Esophagus muscularis mucosa (tissue), 4 donors: ENCODE results near the gene UBE2G1. TPM values are rescaled to one million over a fixed set of nuclear protein-coding genes. Genes with fewer than 3 reads are reported as not detected.
A peak's percentile ranks its signal among the peaks of the same experiment; 100 is the strongest.
"Not testable (repeated sequence)": the region's sequence is repeated elsewhere in the genome, so short reads cannot be mapped to it uniquely, and the experiment has no call there.

Experiments used
- DNase-seq: peaks from one replicate; pipeline ENCODE4 v3.0.0-alpha.2; 2017; ENCODE audit errors: extremely low spot score
- H3K27ac ChIP-seq, 4 donors: fragments of 200-600 bp; sonication (generic); replicated peaks in 1 of 4; 1 replicate in 3 of 4; 2 replicates in 1 of 4; pipeline ENCODE4 v1.5.1; 2016 to 2019; ENCODE audit warnings: mild to moderate bottlenecking in 1 of 4
- H3K27me3 ChIP-seq, 4 donors: fragments of 200-600 bp; sonication (generic); one replicate each; pipeline versions ENCODE4 v1.5.1 to v1.6.0; 2016 to 2019
- H3K36me3 ChIP-seq, 4 donors: fragments of 200-600 bp; sonication (generic); one replicate each; pipeline ENCODE4 v1.5.1; 2016 to 2019
- H3K4me1 ChIP-seq, 4 donors: fragments of 200-600 bp; sonication (generic); one replicate each; pipeline ENCODE4 v1.5.1; 2016 to 2019
- H3K4me3 ChIP-seq, 4 donors: fragments of 200-600 bp; sonication (generic); 1 replicate in 2 of 4; 2 replicates in 2 of 4; pipeline ENCODE4 v1.5.1; 2016 to 2019; ENCODE audit warnings: mild to moderate bottlenecking in 4 of 4, moderate library complexity in 1 of 4
- H3K9me3 ChIP-seq, 4 donors: fragments of 200-600 bp; sonication (generic); 1 replicate in 3 of 4; 2 replicates in 1 of 4; pipeline ENCODE4 v1.5.1; 2016 to 2019
- CTCF ChIP-seq, 3 experiments: fragments of 200-600 bp in 2 of 3; fragments of 450-650 bp in 1 of 3; sonication (generic) in 2 of 3; IDR thresholded peaks; one replicate each; pipeline ENCODE4 v1.5.1; 2017 to 2019; ENCODE audit warnings: antibody characterized with exemption in 3 of 3, mild to moderate bottlenecking in 2 of 3, moderate library complexity in 1 of 3
- EP300 ChIP-seq: sonication (generic); formaldehyde crosslinking; IDR thresholded peaks from one replicate; pipeline ENCODE4 v1.6.1; 2017; ENCODE audit warnings: antibody characterized with exemption
- POLR2A ChIP-seq: fragments of 450-650 bp; IDR thresholded peaks from one replicate; pipeline ENCODE4 v1.6.1; 2017; ENCODE audit warnings: antibody characterized with exemption, moderate library complexity, mild to moderate bottlenecking, low read depth
- POLR2AphosphoS5 ChIP-seq, 2 donors: sonication (generic); formaldehyde crosslinking; IDR thresholded peaks; one replicate each; pipeline ENCODE4 v1.6.1; 2017; ENCODE audit warnings: antibody characterized with exemption in 2 of 2
- WGBS: methylation state at CpG from one replicate; pipeline ENCODE4 v1.1.5; 2018; 5-methylcytosine and 5-hydroxymethylcytosine counted together
- intact Hi-C: fragments of 100-400 bp; cut with DNase I; formaldehyde crosslinking; loops from one replicate; pipeline ENCODE4 v1.15.1; 2023
- total RNA-seq, 4 donors: library from RNA; depleted of rRNA; stranded (reverse); fragments of >200 nt; gene quantifications; one replicate each; pipeline versions ENCODE4 v1.1.0 to v1.2.1, GENCODE V29; 2016

Gene UBE2G1
- total RNA-seq, 4 donors from 2014 or later: 53.7 to 84.3 (median 61.2) TPM

- 85% methylated on average over 2 of the region's 2 CpGs for WGBS
Measured at GRCh38 chr17:4256952-4257351, 109.5 kb downstream of the UBE2G1 start.

GRCh38 chr17:4255271-4255670 is 111.2 kb downstream of the UBE2G1 start:
- Histone ChIP-seq H3K4me1 (peaks cover 6 to 21% (median 19%) of the 10 kb centered on the region in 4 donors), H3K27ac (peak overlapping the region in 1 of 4 donors; percentile 53)
- H3K36me3 ChIP-seq, H3K4me3 ChIP-seq, H3K9me3 ChIP-seq, DNase-seq, H3K27me3 ChIP-seq, intact Hi-C loops: not testable (repeated sequence)
- WGBS: 92% methylated on average over 6 of the region's 6 CpGs

More at GRCh38 chr17:4256952-4257351, 109.5 kb downstream of the UBE2G1 start:
- DNase-seq: no peak
- Histone ChIP-seq H3K36me3 (peaks cover 0 to 11% (median 5%) of the 10 kb centered on the region in 4 donors), H3K4me3 (no peak overlapping the region), H3K27me3 (no peaks in the 10 kb centered on the region), H3K9me3 (peaks cover 0 to 9% (median 4%) of the 10 kb centered on the region in 4 donors), H3K4me1 (peaks cover 2 to 20% (median 19%) of the 10 kb centered on the region in 4 donors), H3K27ac (no peak overlapping the region)
- intact Hi-C loops: no loop called here
- no peak for TF ChIP-seq POLR2AphosphoS5 (IDR thresholded peaks at IDR 0.05)
- TF ChIP-seq POLR2A: no peak
- TF ChIP-seq CTCF (IDR thresholded peaks at IDR 0.05): no peak
- no peak for TF ChIP-seq EP300

- H3K36me3 ChIP-seq: peaks cover 0 to 9% (median 0%) of the 10 kb centered on the region in 4 donors
- TF ChIP-seq POLR2AphosphoS5 (IDR thresholded peaks at IDR 0.05) (no peak), EP300 (no peak), CTCF (IDR thresholded peaks at IDR 0.05) (no peak), POLR2A (no peak)
- H3K4me3 ChIP-seq: no peak overlapping the region
- H3K9me3 ChIP-seq: no peaks in the 10 kb centered on the region
- peaks cover 40 to 61% (median 54%) of the 10 kb centered on the region in 4 donors for H3K4me1 ChIP-seq
- WGBS: 73% methylated on average over 2 of the region's 2 CpGs
- intact Hi-C loops: no loop called here
- no peak for DNase-seq
- no peaks in the 10 kb centered on the region for H3K27me3 ChIP-seq
- peak overlapping the region in 1 of 4 donors; percentile 2 for H3K27ac ChIP-seq
Measured at GRCh38 chr17:4250887-4251286, 115.6 kb downstream of the UBE2G1 start.

GRCh38 chr17:4249452-4250029 is 116.9 kb downstream of the UBE2G1 start:
- Histone ChIP-seq H3K4me3 (no peak overlapping the region), H3K9me3 (no peaks in the 10 kb centered on the region), H3K4me1 (peaks cover 40 to 74% (median 62%) of the 10 kb centered on the region in 4 donors), H3K27ac (peak overlapping the region in 3 of 4 donors; percentile 13 to 40 (median 39)), H3K36me3 (peaks cover 0 to 9% (median 0%) of the 10 kb centered on the region in 4 donors), H3K27me3 (no peaks in the 10 kb centered on the region)
- no peak for DNase-seq
- WGBS: 52% methylated on average over 4 of the region's 4 CpGs
- no peak for TF ChIP-seq POLR2AphosphoS5 (IDR thresholded peaks at IDR 0.05)
- peak; percentile 28 to 49 (median 35) for TF ChIP-seq CTCF (IDR thresholded peaks at IDR 0.05)
- TF ChIP-seq POLR2A: no peak
- TF ChIP-seq EP300: no peak
- intact Hi-C loops: no loop called here

GRCh38 chr17:4248504-4249277 is 117.8 kb downstream of the UBE2G1 start:
- 87% methylated on average over 7 of the region's 7 CpGs for WGBS
- H3K4me1 ChIP-seq: peaks cover 40 to 83% (median 64%) of the 10 kb centered on the region in 4 donors
- H3K9me3 ChIP-seq: no peaks in the 10 kb centered on the region
- intact Hi-C loops: no loop called here
- H3K27me3 ChIP-seq: no peaks in the 10 kb centered on the region
- DNase-seq: no peak
- no peak overlapping the region for H3K4me3 ChIP-seq
- H3K36me3 ChIP-seq: peaks cover 0 to 9% (median 0%) of the 10 kb centered on the region in 4 donors
- H3K27ac ChIP-seq: peak overlapping the region; percentile 3 to 40 (median 28)
- TF ChIP-seq EP300: no peak
- TF ChIP-seq POLR2AphosphoS5 (IDR thresholded peaks at IDR 0.05): no peak
- no peak for TF ChIP-seq CTCF (IDR thresholded peaks at IDR 0.05)
- no peak for TF ChIP-seq POLR2A
